Measurements from ENCODE around the gene IGSF21. TPM values are rescaled to one million over a fixed set of nuclear protein-coding genes. Genes with fewer than 3 reads are reported as not detected.

The IGSF21 gene
- polyA plus RNA-seq, 1 of the 3 experiments (the other 2 are of a cell fraction) = not detected

GRCh38 chr1:18351735-18352134, 244.1 kb downstream of the IGSF21 start:
- H3F3A ChIP-seq (replicated peaks; ENCODE audit: insufficient read depth) = no peaks in the 10 kb centered on the region
- no peaks in the 10 kb centered on the region for H3K36me3 ChIP-seq (replicated peaks in 1 of 2; ENCODE audit: control insufficient read depth in 1 of 2, insufficient read depth in 2 of 2, low read length in 1 of 2)
- no peaks in the 10 kb centered on the region for H4K20me1 ChIP-seq (ENCODE audit: insufficient read depth)
- H2AFZ ChIP-seq (ENCODE audit: low read depth) = no peak overlapping the region
- no peak for DNase-seq
- H3K4me1 ChIP-seq (ENCODE audit: control insufficient read depth in 1 of 2, insufficient read depth in 2 of 2, low read depth in 1 of 2, low read length in 1 of 2) = no peaks in the 10 kb centered on the region
- no peak overlapping the region for H3K4me2 ChIP-seq
- POLR2A ChIA-PET = interaction anchor here (0.6 kb wide), 1 partner anchor 221 kb away, joined by 3 read pairs; no protein-coding TSS in a partner anchor
- H3K9me2 ChIP-seq = no peaks in the 10 kb centered on the region
- H3K79me2 ChIP-seq (ENCODE audit: insufficient read depth) = no peaks in the 10 kb centered on the region
- H3K4me3 ChIP-seq (ENCODE audit: low read depth in 2 of 2, low read length in 1 of 2) = no peak overlapping the region
- no peaks in the 10 kb centered on the region for H3K27me3 ChIP-seq (ENCODE audit: insufficient read depth)
- 63% methylated on average over 10 of the region's 10 CpGs for WGBS (ENCODE audit: low lambda C conversion rate)
- no peak overlapping the region for H3K9ac ChIP-seq
- no peaks in the 10 kb centered on the region for H3K9me3 ChIP-seq
- H3K27ac ChIP-seq (ENCODE audit: low read depth in 2 of 2, low read length in 1 of 2) = no peak overlapping the region
- no peak for TF ChIP-seq TEAD4 (IDR thresholded peaks at IDR 0.05; ENCODE audit: borderline replicate concordance, insufficient read depth)
- no peak for TF ChIP-seq MXI1 (IDR thresholded peaks at IDR 0.05; ENCODE audit: low read depth, low read length)
- no peak for TF ChIP-seq TCF12 (IDR thresholded peaks at IDR 0.05)
- no peak for TF ChIP-seq FOXM1 (IDR thresholded peaks at IDR 0.05; ENCODE audit: low read depth)
- no peak for TF ChIP-seq GABPA (IDR thresholded peaks at IDR 0.05; ENCODE audit: low read depth)
- no peak for TF ChIP-seq GATA2 (CRISPR knock-in tag; IDR thresholded peaks at IDR 0.05)
- no peak for TF ChIP-seq CHD2 (IDR thresholded peaks at IDR 0.05; ENCODE audit: low read length, partially characterized antibody)
- no peak for TF ChIP-seq EP300 (IDR thresholded peaks at IDR 0.05; ENCODE audit: borderline replicate concordance in 1 of 2, low read depth in 1 of 2, low read length in 1 of 2)
- TF ChIP-seq YY1 (IDR thresholded peaks at IDR 0.05; ENCODE audit: low read depth) = no peak
- no peak for TF ChIP-seq USF1 (IDR thresholded peaks at IDR 0.05; ENCODE audit: borderline replicate concordance, low read depth)
- TF ChIP-seq EZH2phosphoT487 (IDR thresholded peaks at IDR 0.05; ENCODE audit: borderline replicate concordance, low read depth) = no peak
- TF ChIP-seq PBX3 (IDR thresholded peaks at IDR 0.05) = no peak
- TF ChIP-seq TAF1 (IDR thresholded peaks at IDR 0.05; ENCODE audit: borderline replicate concordance, low read depth, low read length) = no peak
- no peak for TF ChIP-seq NFIC (IDR thresholded peaks at IDR 0.05; ENCODE audit: borderline replicate concordance)
- TF ChIP-seq JUND (IDR thresholded peaks at IDR 0.05) = no peak
- no peak for TF ChIP-seq RFX5 (IDR thresholded peaks at IDR 0.05; ENCODE audit: low read length)
- no peak for TF ChIP-seq FOSL2 (IDR thresholded peaks at IDR 0.05; ENCODE audit: borderline replicate concordance, low read depth)
- CTCF ChIA-PET = no interaction called here

GRCh38 chr1:18352636-18353265, 245.2 kb downstream of the IGSF21 start:
- POLR2A ChIA-PET = no interaction called here
- Histone ChIP-seq H3K79me2 (ENCODE audit: insufficient read depth) (no peaks in the 10 kb centered on the region), H3K9ac (no peak overlapping the region), H3K9me3 (no peaks in the 10 kb centered on the region), H3K27ac (ENCODE audit: low read depth in 2 of 2, low read length in 1 of 2) (no peak overlapping the region), H4K20me1 (ENCODE audit: insufficient read depth) (no peaks in the 10 kb centered on the region), H3K4me3 (ENCODE audit: low read depth in 2 of 2, low read length in 1 of 2) (no peak overlapping the region), H3K9me2 (no peaks in the 10 kb centered on the region), H3K4me1 (ENCODE audit: control insufficient read depth in 1 of 2, insufficient read depth in 2 of 2, low read depth in 1 of 2, low read length in 1 of 2) (no peaks in the 10 kb centered on the region), H3K27me3 (ENCODE audit: insufficient read depth) (no peaks in the 10 kb centered on the region), H3K36me3 (replicated peaks in 1 of 2; ENCODE audit: control insufficient read depth in 1 of 2, insufficient read depth in 2 of 2, low read length in 1 of 2) (no peaks in the 10 kb centered on the region), H3F3A (replicated peaks; ENCODE audit: insufficient read depth) (no peaks in the 10 kb centered on the region), H3K4me2 (no peak overlapping the region), H2AFZ (ENCODE audit: low read depth) (no peak overlapping the region)
- no peak for DNase-seq
- TF ChIP-seq ZBTB33 (IDR thresholded peaks at IDR 0.05; ENCODE audit: borderline replicate concordance, low read depth) = no peak
- TF ChIP-seq IRF3 (IDR thresholded peaks at IDR 0.05; ENCODE audit: low read depth, low read length) = no peak
- no peak for TF ChIP-seq PBX3 (IDR thresholded peaks at IDR 0.05)
- no peak for TF ChIP-seq NRF1 (IDR thresholded peaks at IDR 0.05; ENCODE audit: low read depth, low read length)
- WGBS (ENCODE audit: low lambda C conversion rate) = 52% methylated on average over 7 of the region's 17 CpGs
- CTCF ChIA-PET = interaction anchor here (1.1 kb wide), 1 partner anchor 223 kb away, joined by 3 read pairs; no protein-coding TSS in a partner anchor
